ENCODE measurements around the gene DPT. TPM values are rescaled to one million over a fixed set of nuclear protein-coding genes. Genes with fewer than 3 reads are reported as not detected.

DPT gene
- total RNA-seq, 2 donors from 2014 or later = 60.7 to 85.7 TPM

DNA sequence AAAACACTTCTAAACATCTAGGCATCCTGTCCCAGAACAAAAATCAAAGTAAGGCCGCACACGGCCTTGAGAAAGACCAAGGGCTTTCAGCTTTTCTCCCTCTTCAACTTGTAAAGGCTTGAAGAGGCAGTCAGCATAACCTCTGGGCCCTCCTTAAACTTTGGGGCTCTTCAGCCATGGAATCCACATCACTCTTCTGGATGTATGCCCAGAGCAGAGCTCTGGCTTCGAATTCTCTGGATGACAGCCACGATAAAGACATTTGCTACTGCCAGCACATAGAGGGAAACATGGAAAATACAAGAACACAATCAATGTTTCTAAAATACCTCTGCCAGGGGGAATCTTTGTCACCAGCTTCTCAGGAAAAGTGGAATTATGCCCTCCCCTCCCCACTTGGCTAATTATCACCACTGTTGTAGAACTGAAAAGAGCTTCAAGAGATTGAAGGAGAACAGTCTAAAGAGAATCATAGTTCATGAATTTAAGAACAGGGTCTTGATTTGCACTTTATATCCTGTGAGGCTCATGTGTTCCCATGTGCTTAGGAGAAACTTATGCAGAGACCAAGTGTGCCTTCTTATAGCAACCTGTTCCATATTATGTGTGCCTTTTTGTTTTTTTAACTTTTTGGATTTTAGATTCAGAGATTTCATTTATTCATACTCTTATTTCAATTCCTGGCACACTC is 39.0 kb upstream of the DPT start:
- H3K36me3 ChIP-seq = no peaks in the 10 kb centered on the region
- ATAC-seq (ENCODE audit: insufficient number of reproducible peaks, low FRiP score, low read depth) = no peak
- no peak overlapping the region for H3K4me3 ChIP-seq
- H3K27ac ChIP-seq = no peak overlapping the region
- DNase-seq (ENCODE audit: low spot score) = no peak
- H3K27me3 ChIP-seq (replicated peaks; ENCODE audit: insufficient read depth) = no peaks in the 10 kb centered on the region
- peaks cover 8 to 19% of the 10 kb centered on the region in 2 donors for H3K4me1 ChIP-seq (ENCODE audit: control insufficient read depth in 1 of 2, low read depth in 2 of 2)
- no peak for TF ChIP-seq CTCF (IDR thresholded peaks at IDR 0.05)
- no peaks in the 10 kb centered on the region for H3K9me3 ChIP-seq

GRCh38 chr1:168766568-168766967 is 37.6 kb upstream of the DPT start:
- H3K4me3 ChIP-seq = no peak overlapping the region
- DNase-seq (ENCODE audit: low spot score) (no peak), ATAC-seq (ENCODE audit: insufficient number of reproducible peaks, low FRiP score, low read depth) (no peak)
- H3K27me3 ChIP-seq (replicated peaks; ENCODE audit: insufficient read depth) = no peaks in the 10 kb centered on the region
- H3K9me3 ChIP-seq = no peaks in the 10 kb centered on the region
- no peak overlapping the region for H3K27ac ChIP-seq
- H3K36me3 ChIP-seq = no peaks in the 10 kb centered on the region
- peaks cover 8 to 19% of the 10 kb centered on the region in 2 donors for H3K4me1 ChIP-seq (ENCODE audit: control insufficient read depth in 1 of 2, low read depth in 2 of 2)
- TF ChIP-seq CTCF (IDR thresholded peaks at IDR 0.05) = no peak

- TF ChIP-seq CTCF (IDR thresholded peaks at IDR 0.05) = no peak
- Histone ChIP-seq H3K4me1 (ENCODE audit: control insufficient read depth in 1 of 2, low read depth in 2 of 2) (peaks cover 3 to 9% of the 10 kb centered on the region in 2 donors), H3K36me3 (no peaks in the 10 kb centered on the region), H3K27ac (no peak overlapping the region), H3K27me3 (replicated peaks; ENCODE audit: insufficient read depth) (no peaks in the 10 kb centered on the region), H3K4me3 (no peak overlapping the region), H3K9me3 (no peaks in the 10 kb centered on the region)
- DNase-seq (ENCODE audit: low spot score) = no peak
- ATAC-seq (ENCODE audit: insufficient number of reproducible peaks, low FRiP score, low read depth) = no peak
These were observed 34.0 kb upstream of the DPT start for GRCh38 chr1:168763031-168763430.

DNA sequence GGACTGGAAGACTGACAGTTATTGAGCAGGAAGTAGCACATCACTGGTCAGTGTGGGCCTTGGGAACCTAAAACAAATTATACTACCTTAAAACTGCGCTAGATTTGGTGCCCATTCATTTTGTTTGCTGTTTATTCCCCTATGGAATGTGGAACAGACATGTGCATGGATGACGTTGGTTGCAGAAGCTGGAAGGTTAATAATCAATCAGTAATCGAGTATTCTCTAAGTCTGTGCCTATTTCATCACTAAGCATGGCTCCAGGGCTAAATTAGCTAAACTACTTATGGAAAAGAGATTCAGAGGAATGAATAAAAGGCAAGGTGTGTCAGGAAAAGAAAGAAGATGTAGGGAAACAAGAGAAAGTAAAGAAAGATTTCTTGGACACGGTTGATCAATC is 33.5 kb upstream of the DPT start:
- Histone ChIP-seq H3K27ac (no peak overlapping the region), H3K4me3 (no peak overlapping the region), H3K27me3 (replicated peaks; ENCODE audit: insufficient read depth) (no peaks in the 10 kb centered on the region), H3K36me3 (no peaks in the 10 kb centered on the region), H3K9me3 (no peaks in the 10 kb centered on the region), H3K4me1 (ENCODE audit: control insufficient read depth in 1 of 2, low read depth in 2 of 2) (peaks cover 0 to 5% of the 10 kb centered on the region in 2 donors)
- ATAC-seq (ENCODE audit: insufficient number of reproducible peaks, low FRiP score, low read depth) (no peak), DNase-seq (ENCODE audit: low spot score) (no peak)
- TF ChIP-seq CTCF (IDR thresholded peaks at IDR 0.05) = no peak

DNA sequence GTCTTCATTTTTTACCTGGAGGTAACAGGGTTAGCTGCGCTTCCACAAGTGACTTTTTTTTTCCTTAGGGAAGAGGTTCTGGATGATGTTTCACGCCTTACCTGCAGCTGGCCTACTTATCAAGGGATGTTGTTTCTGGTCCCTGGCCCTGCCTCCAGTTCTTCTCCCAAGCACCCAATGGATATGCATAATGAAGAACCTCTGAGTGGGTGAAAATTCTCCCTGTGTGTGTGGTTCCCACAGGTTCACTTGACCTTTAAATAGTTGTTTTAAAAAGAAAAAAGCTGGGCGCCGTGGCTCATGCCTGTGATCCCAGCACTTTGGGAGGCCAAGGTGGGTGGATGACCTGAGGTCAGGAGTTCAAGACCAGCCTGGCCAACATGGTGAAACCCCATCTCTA is 31.8 kb upstream of the DPT start:
- Histone ChIP-seq H3K27ac (no peak overlapping the region), H3K27me3 (replicated peaks; ENCODE audit: insufficient read depth) (no peaks in the 10 kb centered on the region), H3K4me1 (ENCODE audit: control insufficient read depth in 1 of 2, low read depth in 2 of 2) (peaks cover 0 to 5% of the 10 kb centered on the region in 2 donors), H3K36me3 (no peaks in the 10 kb centered on the region), H3K4me3 (no peak overlapping the region), H3K9me3 (no peaks in the 10 kb centered on the region)
- DNase-seq (ENCODE audit: low spot score) (no peak), ATAC-seq (ENCODE audit: insufficient number of reproducible peaks, low FRiP score, low read depth) (no peak)
- no peak for TF ChIP-seq CTCF (IDR thresholded peaks at IDR 0.05)

Measured in thoracic aorta (tissue), 2 donors.